ENCODE measurements around the gene GNA12. TPM values are rescaled to one million over a fixed set of nuclear protein-coding genes. Genes with fewer than 3 reads are reported as not detected.

The GNA12 gene
- total RNA-seq, 1 experiment from 2014 or later = 63.8 TPM

GRCh38 chr7:2811476-2812113, 32.5 kb downstream of the GNA12 start:
- ChIA-PET CTCF (no interaction called here), POLR2A (no interaction called here)
- Mint-ChIP-seq H3K9me3 (ENCODE audit: unreplicated experiment) (no peaks in the 10 kb centered on the region), H3K36me3 (ENCODE audit: insufficient read depth, unreplicated experiment) (peaks cover 22% of the 10 kb centered on the region), H3K27ac (ENCODE audit: unreplicated experiment) (peak overlapping the region; percentile 82), H3K4me3 (ENCODE audit: unreplicated experiment) (no peak overlapping the region), H3K4me1 (ENCODE audit: low read depth, unreplicated experiment) (peaks cover 43% of the 10 kb centered on the region), H3K27me3 (ENCODE audit: insufficient read depth, unreplicated experiment) (no peaks in the 10 kb centered on the region)
- Histone ChIP-seq H3K4me3 (ENCODE audit: low read depth, low read length) (no peak overlapping the region), H3K9me3 (no peaks in the 10 kb centered on the region), H3K36me3 (ENCODE audit: control insufficient read depth, insufficient read depth, low read length) (no peaks in the 10 kb centered on the region; the same call in 1 of the 2 replicates), H3K27me3 (replicated peaks; ENCODE audit: control insufficient read depth, insufficient read depth, low read length) (no peaks in the 10 kb centered on the region), H3K4me1 (peaks cover 24% of the 10 kb centered on the region)
- peak in 1 of 2 experiments; percentile 51 for DNase-seq
- intact Hi-C loops (cut with micrococcal nuclease; ENCODE audit: unreplicated experiment) = no loop called here
- TF ChIP-seq CTCF (IDR thresholded peaks at IDR 0.05; ENCODE audit: insufficient read depth in 1 of 2, low read depth in 1 of 2, low read length in 1 of 2, severe bottlenecking in 1 of 2, unreplicated experiment in 1 of 2) = no peak
- BruUV-seq (replicated peaks) = no TSS peak

- no peak for DNase-seq
- Histone ChIP-seq H3K4me1 (peaks cover 27% of the 10 kb centered on the region), H3K9me3 (no peaks in the 10 kb centered on the region), H3K4me3 (ENCODE audit: low read depth, low read length) (no peak overlapping the region), H3K27me3 (replicated peaks; ENCODE audit: control insufficient read depth, insufficient read depth, low read length) (no peaks in the 10 kb centered on the region), H3K36me3 (ENCODE audit: control insufficient read depth, insufficient read depth, low read length) (no peaks in the 10 kb centered on the region; the same call in 1 of the 2 replicates)
- intact Hi-C loops (cut with micrococcal nuclease; ENCODE audit: unreplicated experiment) = no loop called here
- TF ChIP-seq CTCF (IDR thresholded peaks at IDR 0.05; ENCODE audit: insufficient read depth in 1 of 2, low read depth in 1 of 2, low read length in 1 of 2, severe bottlenecking in 1 of 2, unreplicated experiment in 1 of 2) = no peak
- no peaks in the 10 kb centered on the region for H3K27me3 Mint-ChIP-seq (ENCODE audit: insufficient read depth, unreplicated experiment)
- no TSS peak for BruUV-seq (replicated peaks)
- H3K36me3 Mint-ChIP-seq (ENCODE audit: insufficient read depth, unreplicated experiment) = peaks cover 22% of the 10 kb centered on the region
- peak overlapping the region; percentile 48 for H3K4me3 Mint-ChIP-seq (ENCODE audit: unreplicated experiment)
- CTCF ChIA-PET = no interaction called here
- POLR2A ChIA-PET = interaction anchor here (0.5 kb wide), 1 partner anchor 20 kb away, joined by 4 read pairs; no protein-coding TSS in a partner anchor
- no peaks in the 10 kb centered on the region for H3K9me3 Mint-ChIP-seq (ENCODE audit: unreplicated experiment)
- peaks cover 44% of the 10 kb centered on the region for H3K4me1 Mint-ChIP-seq (ENCODE audit: low read depth, unreplicated experiment)
- peak overlapping the region; percentile 82 for H3K27ac Mint-ChIP-seq (ENCODE audit: unreplicated experiment)
Measured at GRCh38 chr7:2810682-2811415, 33.3 kb downstream of the GNA12 start.

- DNase-seq = no peak
- Mint-ChIP-seq H3K4me1 (ENCODE audit: low read depth, unreplicated experiment) (peaks cover 52% of the 10 kb centered on the region), H3K9me3 (ENCODE audit: unreplicated experiment) (no peaks in the 10 kb centered on the region), H3K27ac (ENCODE audit: unreplicated experiment) (peak overlapping the region; percentile 82), H3K4me3 (ENCODE audit: unreplicated experiment) (no peak overlapping the region), H3K27me3 (ENCODE audit: insufficient read depth, unreplicated experiment) (no peaks in the 10 kb centered on the region), H3K36me3 (ENCODE audit: insufficient read depth, unreplicated experiment) (peaks cover 14% of the 10 kb centered on the region)
- Histone ChIP-seq H3K4me3 (ENCODE audit: low read depth, low read length) (no peak overlapping the region), H3K36me3 (ENCODE audit: control insufficient read depth, insufficient read depth, low read length) (no peaks in the 10 kb centered on the region; the same call in 1 of the 2 replicates), H3K4me1 (peaks cover 34% of the 10 kb centered on the region), H3K27me3 (replicated peaks; ENCODE audit: control insufficient read depth, insufficient read depth, low read length) (no peaks in the 10 kb centered on the region), H3K9me3 (no peaks in the 10 kb centered on the region)
- intact Hi-C loops (cut with micrococcal nuclease; ENCODE audit: unreplicated experiment) = no loop called here
- no peak for TF ChIP-seq CTCF (IDR thresholded peaks at IDR 0.05; ENCODE audit: insufficient read depth in 1 of 2, low read depth in 1 of 2, low read length in 1 of 2, severe bottlenecking in 1 of 2, unreplicated experiment in 1 of 2)
- POLR2A ChIA-PET = no interaction called here
- CTCF ChIA-PET = no interaction called here
- BruUV-seq (replicated peaks) = no TSS peak
Measured at GRCh38 chr7:2809903-2810625, 34.0 kb downstream of the GNA12 start.
